NCI-H748 (cell line): Measurements from ENCODE around the gene LHPP.
"Not testable (repeated sequence)": the region's sequence is repeated elsewhere in the genome, so short reads cannot be mapped to it uniquely, and the experiment has no call there.

Source experiments
- DNase-seq: peaks from one replicate; lab custom pipeline; 2025; ENCODE audit not compliant: unreplicated experiment; lab: John Stamatoyannopoulos, UW

Gene LHPP

DNA sequence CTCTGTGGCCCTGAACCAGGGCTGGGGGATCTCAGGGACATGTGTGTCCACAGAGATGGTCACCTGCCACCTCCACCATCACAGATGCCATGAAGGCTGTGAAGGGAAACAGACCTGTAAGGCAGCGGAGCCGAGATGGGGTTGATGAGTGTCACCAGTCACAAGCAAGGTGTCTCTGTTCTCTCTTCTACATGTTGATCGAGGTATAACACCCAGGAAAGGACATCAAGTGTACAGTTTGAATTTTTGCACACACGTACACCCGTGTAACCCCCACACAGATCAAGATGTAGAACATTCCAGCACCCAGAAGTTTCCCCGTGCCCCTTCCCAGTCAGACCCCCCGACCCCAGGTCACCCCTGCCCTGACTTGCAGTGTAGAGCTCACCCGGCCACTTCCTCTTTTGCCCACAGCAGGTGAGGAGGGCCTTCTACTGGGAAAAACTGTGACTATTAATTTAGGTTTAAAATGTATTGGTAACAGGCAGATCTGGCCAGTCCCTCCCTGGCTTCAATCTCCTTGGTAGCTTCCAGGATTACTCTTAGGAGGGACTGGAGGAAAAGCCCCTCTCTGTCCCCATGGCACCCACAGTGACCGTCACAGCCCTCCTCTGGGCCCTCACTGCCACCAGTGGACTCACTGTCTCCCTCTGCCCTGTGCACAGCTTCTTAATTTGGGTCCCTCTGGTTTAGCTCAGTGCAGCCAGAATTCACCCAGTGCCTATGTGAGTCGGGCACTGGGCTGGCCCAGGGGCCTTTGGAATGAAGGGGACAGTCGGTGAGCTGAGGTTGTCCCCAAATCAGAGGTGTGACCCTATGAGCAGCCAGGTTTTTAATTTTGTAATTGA is 108.2 kb downstream of the LHPP start:
- DNase-seq = no peak

DNA sequence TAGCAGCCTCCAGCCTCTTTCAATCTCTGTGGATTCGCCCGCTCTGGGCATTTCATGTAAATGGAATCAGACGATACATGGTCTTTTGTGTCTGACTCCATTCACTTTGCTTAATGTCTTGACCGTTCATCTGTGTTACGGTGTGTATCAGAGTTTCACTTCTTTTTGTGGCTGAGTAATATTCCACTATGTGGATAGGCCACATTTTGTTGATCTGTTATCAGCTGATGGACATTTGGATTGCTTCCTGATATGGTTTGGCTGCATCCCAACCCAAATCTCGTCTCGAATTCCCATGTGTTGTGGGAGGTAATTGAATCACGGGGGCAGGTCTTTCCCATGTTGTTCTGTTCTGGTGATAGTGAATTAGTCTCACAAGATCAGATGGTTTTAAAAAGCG is 109.0 kb downstream of the LHPP start:
- no peak for DNase-seq

DNA sequence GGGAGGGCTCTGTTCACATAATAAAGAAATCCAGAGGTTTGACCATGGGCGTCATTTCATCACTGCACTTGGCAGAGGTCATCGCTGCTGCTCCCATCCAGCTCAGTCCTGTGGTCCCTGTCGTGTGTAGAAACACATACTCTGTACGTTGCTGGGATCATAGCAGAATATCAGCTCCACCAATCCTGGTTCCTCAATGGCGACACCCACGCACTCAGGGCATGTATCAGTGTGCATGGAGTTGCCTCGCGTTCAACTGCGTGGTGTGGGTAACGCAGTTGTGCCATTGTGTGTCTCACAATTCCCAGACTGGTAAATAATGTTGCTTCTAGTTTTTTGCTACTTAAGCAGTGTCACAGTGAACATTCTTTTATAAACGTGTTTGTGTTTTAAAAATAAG is 111.1 kb downstream of the LHPP start:
- no peak for DNase-seq

DNA sequence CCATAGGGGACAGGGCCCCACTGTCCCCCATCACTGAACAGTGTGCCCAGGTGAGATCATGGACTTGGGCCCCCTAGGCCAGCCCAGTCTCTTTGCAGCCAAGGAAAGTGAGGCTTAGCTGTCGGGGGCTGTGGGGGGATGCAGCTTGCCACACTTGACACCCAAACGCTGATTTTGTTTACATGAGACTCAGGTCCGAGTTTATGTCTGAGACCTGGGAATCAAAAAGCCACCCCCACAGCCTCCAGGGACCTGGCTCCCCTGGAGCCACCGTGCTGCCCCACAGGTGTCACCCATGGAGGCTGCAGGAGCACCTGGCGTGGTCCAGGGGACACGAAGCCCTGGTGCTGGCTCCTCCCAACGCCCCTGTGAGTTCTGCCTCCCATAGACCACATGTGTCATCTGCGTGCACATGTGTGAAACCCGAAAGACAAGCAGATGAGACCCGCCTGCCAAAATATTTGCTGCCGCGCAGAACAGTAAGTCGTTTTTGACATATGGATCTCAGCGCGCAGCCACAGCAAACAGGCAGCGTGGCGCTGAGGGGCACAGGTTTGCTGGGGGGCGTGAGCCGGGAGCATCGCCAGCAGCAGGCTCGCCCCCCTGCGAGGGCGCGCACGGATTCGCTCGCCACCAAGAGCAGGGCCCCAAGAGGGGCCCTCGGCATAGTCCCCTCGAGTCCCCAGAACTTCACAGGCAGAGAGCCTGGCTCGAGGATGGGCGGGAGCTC is 112.3 kb downstream of the LHPP start:
- DNase-seq = no peak

DNA sequence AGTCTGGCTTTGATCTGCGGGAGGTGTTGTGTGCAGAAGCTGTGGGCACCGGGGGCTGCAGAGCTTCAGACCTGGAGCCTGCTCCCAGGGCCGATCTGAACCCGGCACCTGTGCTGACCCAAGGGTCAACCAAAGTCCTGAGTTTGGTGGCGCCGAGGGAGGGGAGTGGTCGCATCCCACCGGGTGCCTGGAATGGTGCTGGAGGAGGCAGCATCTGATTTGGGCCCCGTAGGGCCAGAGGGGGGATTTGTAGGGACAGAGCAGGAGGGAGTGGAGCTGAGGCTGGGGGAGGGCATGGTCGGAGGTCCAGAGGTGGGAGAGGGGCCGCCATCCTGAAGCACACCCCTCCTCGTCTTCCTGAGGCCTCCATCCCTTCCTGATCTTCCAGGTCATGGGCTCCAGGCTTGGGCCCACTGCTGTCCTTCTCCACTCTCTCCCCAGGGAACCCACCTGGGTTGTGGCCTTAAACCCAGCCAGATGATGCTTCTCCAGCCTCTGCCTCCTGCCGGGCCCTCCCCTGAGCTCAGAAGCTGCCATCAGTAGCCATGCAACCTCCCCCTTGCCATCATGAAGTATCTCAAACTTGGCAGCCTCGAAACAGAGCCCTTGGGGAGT is 112.9 kb downstream of the LHPP start:
- no peak for DNase-seq

DNA sequence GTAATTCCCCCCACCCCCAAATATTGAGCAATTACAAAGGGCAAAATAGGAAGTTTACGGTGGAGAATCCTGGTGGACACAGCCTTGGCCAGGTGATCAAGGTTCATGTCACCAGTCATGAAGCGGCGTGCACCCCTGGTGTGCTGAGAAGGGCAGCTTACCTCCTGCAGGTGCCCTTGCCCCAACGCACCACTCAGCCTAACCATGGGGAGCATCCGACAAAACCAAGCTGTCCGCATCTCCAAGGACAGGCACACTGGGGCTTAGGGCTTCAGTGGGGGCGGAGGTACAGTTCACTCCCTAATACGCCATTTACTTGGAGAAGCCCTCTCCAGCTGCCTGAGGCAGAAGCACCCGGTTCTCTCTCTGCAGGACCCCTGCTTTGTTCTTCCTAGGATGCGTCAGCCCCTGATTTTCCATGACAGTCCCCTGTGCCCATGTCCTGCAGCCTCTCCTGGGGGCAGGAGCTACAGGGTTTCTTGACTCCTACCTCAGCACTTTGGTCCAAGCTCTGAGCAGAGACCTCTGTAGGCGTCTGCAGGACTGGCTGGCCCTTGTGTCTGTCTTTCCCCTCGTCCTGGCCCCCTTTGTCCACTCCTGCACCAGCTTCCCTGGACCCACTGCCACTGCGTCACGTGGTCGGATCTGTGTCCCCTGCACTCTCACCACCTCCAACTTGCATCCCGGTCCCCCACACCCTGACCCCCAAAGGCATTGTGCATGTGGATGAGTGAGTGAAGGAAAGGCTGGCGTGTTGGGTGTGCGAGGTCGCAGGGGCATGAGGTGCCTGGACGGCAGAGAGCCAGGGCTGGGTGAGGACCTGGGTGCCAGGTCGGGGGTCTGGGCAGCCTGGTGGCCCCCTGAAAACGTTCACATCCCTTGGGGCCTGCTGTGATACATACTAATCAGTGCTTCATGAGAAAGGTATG is 113.7 kb downstream of the LHPP start:
- DNase-seq = no peak

DNA sequence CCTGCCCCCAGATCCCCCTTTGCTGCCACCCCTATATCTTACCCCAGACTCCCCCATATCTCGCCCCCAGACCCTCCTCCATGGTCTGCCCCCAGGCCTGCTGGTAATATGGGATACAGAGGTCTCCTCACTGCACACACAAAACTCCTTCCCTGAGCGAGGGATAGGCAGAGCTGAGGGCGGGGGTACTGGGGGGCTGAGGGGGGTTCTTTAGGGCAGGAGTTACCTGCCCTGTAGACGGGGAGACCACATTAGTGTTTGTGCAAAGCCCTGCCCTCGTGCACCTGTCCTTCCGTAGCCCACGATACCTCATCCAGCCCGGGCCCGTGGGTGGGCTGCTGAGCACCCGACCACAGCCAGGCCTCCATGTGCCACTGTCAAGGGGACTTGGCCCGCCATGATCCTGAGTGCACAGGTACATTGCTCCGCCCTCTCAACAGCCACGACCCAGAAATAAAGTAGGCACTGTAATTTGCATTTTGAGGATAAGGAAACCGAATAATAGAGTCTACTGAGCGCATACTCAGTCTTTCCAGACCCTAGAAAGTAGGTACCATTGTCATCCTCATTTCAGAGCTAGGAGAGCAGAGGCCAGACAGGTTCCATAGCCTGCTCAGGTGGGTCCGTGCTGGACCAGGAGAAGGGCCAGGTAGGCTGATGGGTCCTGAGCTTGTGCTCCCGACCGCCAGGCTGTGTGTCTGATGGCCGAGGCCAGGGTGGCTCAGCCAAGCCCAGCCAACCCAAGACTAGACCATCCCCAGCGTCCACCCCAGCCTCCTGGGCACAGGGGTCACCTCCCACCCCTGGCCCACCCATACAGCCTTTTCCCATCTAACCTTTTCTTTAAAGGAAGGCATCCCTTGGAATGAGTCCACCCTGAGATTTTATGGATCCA is 115.2 kb downstream of the LHPP start:
- DNase-seq = no peak

DNA sequence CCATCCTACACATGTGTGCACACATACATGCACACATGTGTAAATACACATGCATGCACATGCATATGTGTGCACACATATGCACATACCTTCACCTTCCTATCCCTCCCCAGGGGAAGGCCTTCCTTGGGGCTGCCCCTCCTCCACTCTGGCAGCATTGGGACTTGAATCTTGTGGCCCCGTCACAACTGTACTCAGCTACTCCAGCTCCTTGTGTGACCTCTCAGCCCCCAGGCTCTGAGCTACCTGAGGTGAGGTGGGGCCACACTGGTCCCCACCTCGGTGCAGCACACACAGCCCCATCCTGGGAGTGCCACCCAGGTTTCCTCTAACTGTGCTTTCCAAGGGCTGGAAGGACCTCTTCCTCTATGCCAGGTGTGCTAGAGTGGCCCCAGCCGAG is 116.0 kb downstream of the LHPP start:
- no peak for DNase-seq

DNA sequence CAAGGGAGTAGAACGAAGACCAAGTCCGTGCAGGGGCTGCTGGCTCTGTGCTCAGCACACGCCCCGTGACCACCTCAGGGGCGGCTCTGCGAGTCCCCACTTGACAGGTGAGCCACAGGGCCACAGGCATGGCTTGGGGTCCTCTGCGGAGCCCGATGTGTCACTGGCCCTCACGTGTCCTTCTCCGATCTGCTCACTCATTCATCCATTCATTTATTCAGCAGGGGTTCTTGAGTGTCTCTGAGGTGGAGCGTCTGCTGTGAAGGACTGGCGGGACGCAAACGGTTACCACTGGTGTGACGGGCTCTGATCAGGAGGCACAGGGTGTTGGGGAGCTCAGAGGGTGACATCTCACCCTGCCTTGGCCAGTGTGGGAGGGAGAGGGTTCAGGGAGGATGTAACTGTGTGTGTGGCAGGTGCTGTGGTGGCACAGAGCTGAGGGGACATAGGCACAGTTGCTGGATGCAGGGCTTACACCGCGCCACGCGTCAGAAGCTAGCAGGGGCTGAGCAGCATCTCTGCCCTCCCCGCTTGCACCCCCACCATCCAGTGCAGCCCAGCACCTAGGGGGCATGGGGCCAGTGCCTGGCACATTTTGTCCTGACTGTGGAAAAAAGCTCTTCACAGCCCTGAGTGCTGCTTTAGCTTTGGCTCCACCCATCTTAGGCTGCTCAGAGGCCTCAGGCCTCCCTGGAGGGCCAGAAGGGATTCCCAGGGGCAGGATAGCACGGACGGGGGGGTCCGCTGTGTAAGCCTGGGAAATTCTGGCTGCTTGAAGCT is 116.8 kb downstream of the LHPP start:
- no peak for DNase-seq

DNA sequence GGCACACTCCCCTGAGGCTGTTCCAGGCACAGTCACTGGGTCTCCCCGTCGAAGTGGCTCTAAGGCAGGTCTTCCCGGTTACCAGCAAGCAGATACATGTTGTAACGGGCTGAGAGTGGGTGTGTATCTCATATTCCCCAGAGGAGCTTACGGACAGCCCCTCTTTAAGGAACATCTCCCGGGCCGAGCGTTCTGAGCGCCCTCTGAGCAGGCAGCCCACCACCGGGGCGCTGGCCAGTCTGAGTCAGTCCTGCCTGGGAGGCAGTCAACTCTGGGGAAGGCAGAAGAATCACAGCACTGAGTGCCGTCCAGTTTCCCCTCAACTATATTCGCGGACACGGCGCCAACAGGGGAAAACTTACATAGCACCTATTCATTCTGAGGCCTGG is 117.4 kb downstream of the LHPP start:
- DNase-seq = no peak

DNA sequence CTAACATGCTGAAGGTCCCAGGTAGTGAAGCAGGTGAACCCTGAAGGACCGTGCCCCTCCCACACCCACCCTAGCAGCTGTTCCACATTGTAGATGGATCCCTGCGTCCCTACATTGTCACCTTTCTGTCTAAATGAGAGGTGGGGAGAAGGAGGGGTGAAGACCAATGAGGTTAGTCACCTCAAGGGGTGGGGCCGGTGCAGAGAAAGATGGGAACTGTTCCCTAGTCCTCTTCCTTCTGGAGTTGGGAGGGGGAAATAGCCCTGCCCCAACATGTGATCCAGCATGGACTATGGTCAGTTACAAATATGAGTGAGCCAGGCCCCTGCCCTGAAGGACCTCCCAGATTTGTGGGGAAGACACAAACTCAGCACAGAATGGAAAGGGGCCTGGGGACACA is 124.5 kb downstream of the LHPP start:
- no peak for DNase-seq

DNA sequence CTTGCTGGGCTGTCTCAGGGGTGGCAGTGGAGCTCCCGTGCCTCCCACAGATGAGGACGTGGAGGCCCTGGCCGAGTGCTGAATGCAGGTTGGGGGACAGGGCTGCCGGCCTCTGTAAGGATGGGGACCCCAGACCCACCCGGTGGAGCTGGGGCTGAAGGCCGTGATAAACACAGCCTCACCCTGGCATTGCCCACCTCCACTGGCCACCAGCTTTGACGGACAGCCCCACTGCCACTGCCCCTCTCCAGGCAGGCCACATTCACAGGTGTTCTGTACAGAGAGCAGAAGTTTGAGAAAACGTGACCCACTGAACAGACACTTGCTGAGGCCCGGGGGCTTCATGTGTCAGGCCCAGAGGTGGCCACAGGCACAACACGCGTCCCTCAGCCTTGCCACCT is 126.2 kb downstream of the LHPP start:
- DNase-seq = no peak

DNA sequence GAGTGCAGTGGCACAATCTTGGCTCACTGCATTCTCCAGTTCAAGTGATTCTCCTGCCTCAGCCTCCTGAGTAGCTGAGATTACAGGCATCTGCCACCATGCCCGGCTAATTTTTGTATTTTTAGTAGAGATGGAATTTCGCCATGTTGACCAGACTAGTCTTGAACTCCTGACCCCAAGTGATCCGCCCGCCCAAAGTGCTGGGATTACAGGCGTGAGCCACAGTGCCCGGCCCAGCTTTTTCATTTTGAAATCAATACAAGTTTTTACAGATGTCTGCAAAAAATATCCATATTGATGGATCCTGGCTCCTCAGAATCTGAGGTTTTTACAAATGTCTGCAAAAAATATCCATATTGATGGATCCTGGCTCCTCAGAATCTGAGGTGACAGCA is 126.7 kb downstream of the LHPP start:
- DNase-seq = not testable (repeated sequence)

DNA sequence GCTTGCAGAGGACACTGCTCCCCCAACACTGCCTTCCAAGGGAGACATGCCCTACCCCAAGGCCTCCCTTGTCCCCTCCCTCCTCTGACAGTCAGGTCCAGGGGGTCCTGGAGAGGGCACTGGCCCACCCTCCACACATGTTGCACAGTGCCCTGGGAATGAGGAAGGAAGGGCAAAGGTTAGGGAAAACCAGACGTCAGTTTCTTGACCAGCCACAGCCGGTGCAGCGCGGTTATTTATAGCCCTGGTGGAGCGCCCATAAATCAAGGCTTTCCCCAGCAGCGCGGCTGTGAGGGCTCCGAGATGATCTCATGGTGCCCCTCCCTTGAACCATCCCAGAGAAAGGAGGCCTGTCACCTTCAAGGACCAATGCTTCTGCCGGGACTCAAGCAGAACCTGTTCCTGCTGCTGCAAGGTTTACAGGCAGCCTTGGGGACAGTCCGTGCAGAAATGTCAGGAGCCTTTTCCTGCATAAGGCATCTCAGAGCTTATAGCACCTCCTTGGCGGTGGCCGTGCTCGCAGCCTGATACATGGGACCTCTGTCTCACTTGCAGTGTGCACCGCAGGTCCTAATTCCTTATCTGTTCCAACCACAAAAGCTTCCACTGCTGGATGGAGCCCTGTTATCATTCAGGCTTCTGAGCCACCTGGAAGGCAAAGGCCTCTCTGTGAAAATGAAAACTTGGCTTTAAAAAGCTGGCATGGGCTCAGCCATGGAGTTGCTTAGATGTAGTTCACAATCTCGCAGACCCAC is 127.3 kb downstream of the LHPP start:
- DNase-seq = no peak

DNA sequence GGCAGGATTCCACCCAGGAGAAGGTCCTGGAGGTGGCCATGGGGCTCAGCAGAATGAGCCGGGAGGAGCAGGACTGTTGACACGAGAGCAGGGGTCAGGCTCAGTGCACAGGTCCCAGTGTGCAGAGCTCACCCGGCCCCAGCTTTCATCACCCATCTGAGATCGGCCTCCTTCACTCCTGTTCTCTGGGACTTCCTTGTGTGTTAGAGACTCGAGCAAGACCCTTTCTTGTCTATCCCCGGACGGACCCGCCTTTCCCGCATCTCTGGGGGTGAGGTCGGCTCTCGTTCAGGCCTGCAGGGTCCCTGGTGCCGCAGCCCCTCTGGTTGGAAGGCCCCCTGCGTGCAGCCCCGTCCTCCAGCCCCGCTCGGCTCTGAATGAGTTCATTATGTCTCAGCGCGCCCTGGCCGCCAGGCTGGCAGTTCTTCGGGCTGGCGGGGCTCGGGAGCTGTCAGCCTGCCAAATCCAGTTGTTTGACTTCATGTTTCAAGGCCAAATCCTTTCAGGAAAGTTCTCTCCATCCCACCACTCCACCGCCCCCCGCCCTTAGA is 127.9 kb downstream of the LHPP start:
- DNase-seq = peak; percentile 43

DNA sequence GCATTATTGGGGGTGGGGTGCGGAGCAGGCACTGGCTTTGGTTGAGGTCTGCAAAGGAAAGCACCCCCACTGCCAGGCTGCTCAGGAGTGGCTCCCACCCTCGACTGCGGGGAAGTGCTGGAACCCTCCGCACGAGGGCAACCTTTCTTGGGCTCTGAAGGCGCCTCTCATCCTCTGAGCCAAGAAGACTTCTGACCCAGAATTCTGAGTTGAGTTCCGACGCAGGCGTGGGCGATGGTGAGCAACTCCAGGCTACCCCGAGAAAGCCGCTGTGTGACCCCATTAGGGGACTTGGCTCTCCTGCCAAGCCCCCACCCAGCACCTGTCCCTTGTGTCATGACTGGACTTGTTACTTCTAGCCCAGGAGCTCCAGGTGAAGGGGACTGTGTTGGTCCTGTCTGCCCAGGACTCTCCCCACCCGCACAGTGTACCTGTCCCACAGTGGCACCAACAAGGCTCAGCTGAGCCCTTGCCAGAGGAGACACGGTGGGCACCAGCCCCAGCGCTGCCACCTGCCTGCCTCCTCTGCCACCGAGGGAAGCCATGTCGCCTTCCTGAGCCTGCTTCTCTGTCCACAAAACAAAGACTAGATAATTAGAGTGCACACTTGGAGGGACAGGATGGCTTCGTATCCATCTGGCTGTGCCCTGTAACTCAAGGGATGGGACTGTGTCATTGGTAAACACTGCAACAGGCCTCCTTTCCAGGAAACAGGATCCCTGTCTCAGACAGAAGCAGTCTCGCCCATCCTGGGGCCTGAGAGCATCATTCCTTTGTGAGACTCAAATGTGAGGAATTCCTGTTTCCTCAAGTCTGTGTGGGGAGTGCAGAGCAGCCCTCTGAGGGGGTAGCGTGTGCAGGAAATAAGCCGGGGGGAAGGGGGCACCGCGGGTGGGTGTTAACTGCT is 128.8 kb downstream of the LHPP start:
- DNase-seq = no peak

DNA sequence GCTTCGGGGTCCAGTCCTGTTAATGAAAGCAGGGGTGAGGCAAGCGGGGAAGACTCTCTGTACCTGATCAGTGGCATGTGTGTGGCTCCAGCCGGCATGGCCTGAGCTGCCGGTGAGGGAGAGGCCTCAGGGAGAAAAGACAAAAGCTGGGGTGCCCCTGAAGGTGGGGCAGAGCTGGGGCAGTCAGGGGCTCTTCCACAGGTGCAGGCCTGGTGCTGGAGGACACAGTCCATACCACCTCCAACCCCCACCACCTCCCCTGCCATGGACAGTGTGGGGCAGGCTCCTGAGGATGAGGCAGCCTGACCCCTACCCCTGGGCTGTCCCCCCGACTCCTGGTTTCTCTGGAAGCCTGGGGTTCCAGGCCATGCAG is 129.5 kb downstream of the LHPP start:
- no peak for DNase-seq
